Measurements from ENCODE around the gene GEMIN8. TPM values are rescaled to one million over a fixed set of nuclear protein-coding genes. Genes with fewer than 3 reads are reported as not detected.

The GEMIN8 gene
- total RNA-seq, 1 experiment from 2014 or later, result 11.2 TPM

- intact Hi-C loops (cut with micrococcal nuclease; ENCODE audit: unreplicated experiment) (no loop called here), in situ Hi-C loops (cut with HindIII; ENCODE audit: low pct_unique_long_range_greater_than_20kb, low sequenced_read_pairs) (no loop called here)
- Histone ChIP-seq H3K4me3 (ENCODE audit: low read depth in 2 of 2, low read length in 2 of 2) (no peak overlapping the region), H3K36me3 (ENCODE audit: control insufficient read depth, insufficient read depth, low read length) (no peaks in the 10 kb centered on the region), H3K9me3 (ENCODE audit: control insufficient read depth, insufficient read depth, low read depth, low read length) (no peaks in the 10 kb centered on the region), H3K4me1 (ENCODE audit: control insufficient read depth, insufficient read depth, low read length) (no peaks in the 10 kb centered on the region), H3K27me3 (ENCODE audit: control insufficient read depth, insufficient read depth, low read length) (no peaks in the 10 kb centered on the region), H3K27ac (ENCODE audit: low read length) (no peak overlapping the region)
- TF ChIP-seq POLR2AphosphoS5 (IDR thresholded peaks at IDR 0.05; ENCODE audit: low read depth, low read length) (no peak), TCF7L2 (IDR thresholded peaks at IDR 0.05; ENCODE audit: low read depth, low read length) (no peak), REST (IDR thresholded peaks at IDR 0.05; ENCODE audit: insufficient read depth in 1 of 2, low read depth in 2 of 2, low read length in 1 of 2) (no peak)
- DNase-seq (ENCODE audit: low read depth, low spot score), result no peak
- no peak for ATAC-seq
- ChIA-PET CTCF (no interaction called here), POLR2A (no interaction called here)
- BruUV-seq (replicated peaks), result no TSS peak
These were observed 19.1 kb downstream of the GEMIN8 start for GRCh38 chrX:14010566-14010965.

- DNase-seq (ENCODE audit: low read depth, low spot score), result no peak
- TF ChIP-seq CTCF (IDR thresholded peaks at IDR 0.05), result no peak
- TF ChIP-seq SIN3A (IDR thresholded peaks at IDR 0.05; ENCODE audit: borderline replicate concordance, insufficient read depth, low read depth, low read length), result no peak
- no peak for TF ChIP-seq TCF7L2 (IDR thresholded peaks at IDR 0.05; ENCODE audit: low read depth, low read length)
- TF ChIP-seq POLR2AphosphoS5 (IDR thresholded peaks at IDR 0.05; ENCODE audit: low read depth, low read length), result no peak
- no peak for TF ChIP-seq REST (IDR thresholded peaks at IDR 0.05; ENCODE audit: insufficient read depth in 1 of 2, low read depth in 2 of 2, low read length in 1 of 2)
- ATAC-seq, result no peak
- no TSS peak for BruUV-seq (replicated peaks)
- in situ Hi-C loops (cut with HindIII; ENCODE audit: low pct_unique_long_range_greater_than_20kb, low sequenced_read_pairs) (no loop called here), intact Hi-C loops (cut with micrococcal nuclease; ENCODE audit: unreplicated experiment) (no loop called here)
- no peaks in the 10 kb centered on the region for H3K27me3 ChIP-seq (ENCODE audit: control insufficient read depth, insufficient read depth, low read length)
- ChIA-PET POLR2A (no interaction called here), CTCF (no interaction called here)
- no peaks in the 10 kb centered on the region for H3K9me3 ChIP-seq (ENCODE audit: control insufficient read depth, insufficient read depth, low read depth, low read length)
- no peaks in the 10 kb centered on the region for H3K4me1 ChIP-seq (ENCODE audit: control insufficient read depth, insufficient read depth, low read length)
- no peak overlapping the region for H3K27ac ChIP-seq (ENCODE audit: low read length)
- H3K36me3 ChIP-seq (ENCODE audit: control insufficient read depth, insufficient read depth, low read length), result no peaks in the 10 kb centered on the region
- H3K4me3 ChIP-seq (ENCODE audit: low read depth in 2 of 2, low read length in 2 of 2), result no peak overlapping the region
These were observed 23.2 kb downstream of the GEMIN8 start for GRCh38 chrX:14006540-14006939.

Measured in Panc1 (cell line).